NB4 (cell line): Measurements from ENCODE around the gene RBM7.

Experiments used
- DNase-seq: peaks from one replicate; pipeline ENCODE4 v3.0.0; 2010; ENCODE audit warnings: low read depth
- H3K4me3 ChIP-seq: one replicate; pipeline ENCODE4 v1.5.1; 2011; ENCODE audit warnings: mild to moderate bottlenecking, low read depth, low read length, moderate library complexity
- CTCF ChIP-seq: IDR thresholded peaks from one replicate; pipeline ENCODE4 v1.5.1; 2012; ENCODE audit warnings: low read depth, low read length
- MYC ChIP-seq: IDR thresholded peaks from 2 replicates; pipeline ENCODE4 v1.6.1; 2011; ENCODE audit warnings: low read depth, low read length
- POLR2A ChIP-seq: IDR thresholded peaks from 2 replicates; pipeline ENCODE4 v1.6.1; 2011; ENCODE audit warnings: mild to moderate bottlenecking; ENCODE audit not compliant: insufficient read length; ENCODE audit errors: extremely low read depth
- TF ChIP-seq, protein P1 (sequence below): IDR thresholded peaks from 2 replicates; pipeline ENCODE4 v1.6.1; 2011; ENCODE audit warnings: low read depth, low read length

Gene RBM7

GRCh38 chr11:114386545-114386944 lies 13.9 kb upstream of the RBM7 start:
- no peak for DNase-seq
- TF ChIP-seq, protein P1, sequence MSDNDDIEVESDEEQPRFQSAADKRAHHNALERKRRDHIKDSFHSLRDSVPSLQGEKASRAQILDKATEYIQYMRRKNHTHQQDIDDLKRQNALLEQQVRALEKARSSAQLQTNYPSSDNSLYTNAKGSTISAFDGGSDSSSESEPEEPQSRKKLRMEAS: no peak
- TF ChIP-seq POLR2A: no peak
- TF ChIP-seq MYC: no peak
- no peak for TF ChIP-seq CTCF
- no peak overlapping the region for H3K4me3 ChIP-seq

DNA sequence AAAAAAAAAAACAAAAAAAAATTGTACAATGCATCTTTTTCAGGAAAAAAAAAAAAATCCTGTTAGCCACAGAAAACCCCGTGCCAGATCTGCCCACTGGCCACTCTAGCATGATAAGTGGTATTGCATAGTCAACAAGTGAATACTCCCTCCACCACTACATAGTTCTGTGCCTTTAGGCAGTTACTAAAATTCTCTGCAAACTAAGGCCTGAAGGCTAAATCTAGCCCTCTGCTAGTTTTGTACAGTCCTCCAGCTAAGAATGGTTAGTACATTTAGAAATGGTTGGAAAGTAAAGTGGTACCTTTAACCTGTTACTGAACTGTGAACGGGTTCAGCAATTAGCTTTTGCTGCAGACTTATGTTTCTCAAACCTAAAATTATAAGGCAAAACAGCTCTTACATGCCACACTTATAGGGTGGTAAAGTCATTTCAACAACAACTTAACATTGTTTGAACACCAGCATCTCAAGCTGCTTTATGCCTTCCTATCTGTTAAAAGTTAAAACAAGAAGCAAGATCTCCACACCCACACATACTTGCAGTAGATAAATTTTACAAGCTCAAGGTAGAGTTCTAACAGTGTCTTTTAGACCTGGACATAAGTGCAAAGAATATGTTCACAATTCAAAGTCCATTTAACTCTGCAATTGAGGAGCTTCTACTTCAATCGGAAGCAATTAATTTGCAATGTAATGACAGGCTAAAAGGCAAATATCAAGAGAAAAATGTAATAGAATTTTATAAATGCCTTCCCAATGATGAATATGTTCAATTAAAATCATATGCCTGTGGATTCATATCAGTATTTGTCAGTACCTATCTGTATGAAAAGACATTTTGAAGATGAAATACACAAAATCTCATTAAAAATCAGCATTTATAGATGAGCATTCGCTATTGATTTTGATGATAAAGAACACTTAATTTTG lies 7.5 kb upstream of the RBM7 start:
- no peak for DNase-seq
- no peak for TF ChIP-seq POLR2A
- TF ChIP-seq MYC: no peak
- TF ChIP-seq, protein P1: no peak
- TF ChIP-seq CTCF: no peak
- H3K4me3 ChIP-seq: no peak overlapping the region

GRCh38 chr11:114395736-114396135 lies 4.7 kb upstream of the RBM7 start:
- no peak for DNase-seq
- H3K4me3 ChIP-seq: no peak overlapping the region
- peak; percentile 17 for TF ChIP-seq CTCF
- TF ChIP-seq POLR2A: no peak

DNA sequence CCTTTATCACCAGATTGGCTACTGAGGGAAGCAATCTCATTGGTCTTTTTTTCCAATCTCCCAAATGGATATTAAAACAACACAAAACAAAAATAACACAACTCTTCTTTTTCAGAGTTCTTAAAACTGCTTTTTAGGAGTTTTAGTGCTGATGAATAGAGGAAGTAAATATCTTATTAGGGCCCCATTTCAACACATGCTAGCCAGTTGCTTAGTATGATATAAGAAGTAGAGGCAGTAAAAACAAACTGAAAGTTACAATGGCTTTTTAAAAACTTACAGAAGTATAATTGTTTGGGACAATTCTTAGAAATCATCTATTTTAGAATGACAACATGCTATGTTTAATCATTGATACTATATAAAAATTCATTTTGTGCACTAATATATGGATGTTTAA lies 3.5 kb upstream of the RBM7 start:
- H3K4me3 ChIP-seq: no peak overlapping the region
- TF ChIP-seq, protein P1: no peak
- TF ChIP-seq MYC (no peak), POLR2A (no peak), CTCF (no peak)
- DNase-seq: peak; percentile 44

- no peak overlapping the region for H3K4me3 ChIP-seq
- TF ChIP-seq POLR2A: no peak
- TF ChIP-seq, protein P1: no peak
- no peak for DNase-seq
Observed at GRCh38 chr11:114397349-114397982, 3.0 kb upstream of the RBM7 start.

- TF ChIP-seq POLR2A (no peak), MYC (no peak), CTCF (no peak)
- TF ChIP-seq, protein P1: no peak
- peak overlapping the region; percentile 83 for H3K4me3 ChIP-seq
- no peak for DNase-seq
Observed at GRCh38 chr11:114398303-114398920, 2.1 kb upstream of the RBM7 start.
